GM18951 (cell line): ENCODE measurements around the gene EZH2.

Experiments used
- POLR2A ChIP-seq: IDR thresholded peaks from 4 replicates; pipeline ENCODE4 v1.6.1; 2011; ENCODE audit warnings: mild to moderate bottlenecking; ENCODE audit not compliant: insufficient read length, insufficient read depth; ENCODE audit errors: extremely low read depth
- in situ Hi-C: fragments of 300-500 bp; cut with MboI; formaldehyde crosslinking; loops from one replicate; pipeline ENCODE4 v1.12.0; 2022; ENCODE audit warnings: low sequenced_read_pairs, mixed read lengths, inconsistent platforms; ENCODE audit not compliant: unreplicated experiment

Gene EZH2

DNA sequence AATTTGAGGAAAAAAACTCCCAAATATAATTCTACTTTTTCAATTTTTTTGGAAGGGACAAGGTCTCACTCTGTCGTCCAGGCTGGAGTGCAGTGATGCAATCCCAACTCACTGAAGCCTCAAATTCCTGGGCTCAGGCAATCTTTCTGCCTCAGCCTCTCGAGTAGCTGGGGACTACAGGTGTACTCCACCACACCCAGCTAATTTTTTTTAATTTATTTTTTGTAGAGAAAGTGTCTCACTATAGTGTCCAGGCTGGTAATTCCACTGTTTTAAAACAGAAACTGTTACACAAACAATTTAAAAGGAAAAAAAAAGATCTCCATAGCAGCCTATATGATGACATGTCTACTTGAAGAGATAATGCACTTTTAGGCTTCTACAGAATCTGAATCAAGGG lies 25.6 kb downstream of the EZH2 start:
- in situ Hi-C loops, result no loop called here
- TF ChIP-seq POLR2A, result no peak

DNA sequence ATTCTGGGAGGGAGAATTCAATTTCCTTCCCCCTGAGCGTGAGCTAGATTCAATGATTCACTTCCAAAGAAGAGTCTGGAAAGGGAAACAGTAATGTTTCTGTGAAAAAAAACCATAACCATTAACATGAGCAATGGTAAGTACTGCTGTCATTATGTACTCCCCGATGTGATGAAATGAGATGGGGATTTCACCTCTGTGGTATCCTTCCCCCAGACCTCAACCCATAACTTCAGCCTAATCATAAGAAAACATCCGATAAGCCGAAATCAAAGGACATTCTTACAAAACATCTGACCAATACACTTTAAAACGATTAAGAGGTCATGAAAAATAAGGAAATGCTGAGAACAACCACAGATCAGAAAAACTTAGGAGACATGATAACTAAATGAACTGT lies 27.2 kb downstream of the EZH2 start:
- in situ Hi-C loops, result no loop called here
- TF ChIP-seq POLR2A, result no peak

DNA sequence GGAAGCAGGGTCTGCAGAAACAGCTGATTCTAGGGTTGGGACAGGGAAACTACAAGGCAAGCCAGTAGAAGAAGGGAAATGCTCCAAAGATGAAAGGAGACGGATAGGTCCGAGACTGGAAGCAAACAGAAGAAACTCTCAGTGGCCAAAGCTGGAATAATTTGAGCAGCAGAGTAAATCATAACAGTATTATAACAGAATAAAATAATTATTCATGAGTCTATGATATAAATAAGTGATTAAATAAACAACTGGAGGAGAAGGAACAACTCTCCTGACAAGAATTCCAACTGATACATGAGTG lies 27.6 kb downstream of the EZH2 start:
- TF ChIP-seq POLR2A, result no peak
- in situ Hi-C loops, result no loop called here

GRCh38 chr7:148854983-148855382 lies 29.1 kb downstream of the EZH2 start:
- no peak for TF ChIP-seq POLR2A
- in situ Hi-C loops, result no loop called here

- in situ Hi-C loops, result no loop called here
- TF ChIP-seq POLR2A, result no peak
Observed at GRCh38 chr7:148852272-148852671, 31.8 kb downstream of the EZH2 start.

DNA sequence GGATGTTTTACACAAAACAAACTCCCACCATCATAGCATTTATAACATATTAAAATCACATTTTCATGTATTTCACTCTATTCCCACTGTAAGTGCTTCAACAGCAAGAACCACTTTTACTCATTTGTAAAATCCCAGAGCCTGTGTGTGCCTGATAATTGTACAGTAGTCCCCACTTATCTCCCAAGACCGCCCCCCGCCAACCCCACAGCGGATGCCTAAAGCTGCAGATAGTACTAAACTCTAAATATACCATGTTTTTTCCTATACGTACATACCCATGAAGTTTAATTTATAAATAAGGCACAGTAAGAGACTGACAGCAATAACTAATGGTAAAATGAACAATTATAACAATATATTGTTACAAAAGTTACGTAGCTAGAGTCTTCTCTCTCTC lies 33.5 kb downstream of the EZH2 start:
- in situ Hi-C loops, result no loop called here
- TF ChIP-seq POLR2A, result no peak

GRCh38 chr7:148849393-148850098 lies 34.5 kb downstream of the EZH2 start:
- TF ChIP-seq POLR2A, result no peak

DNA sequence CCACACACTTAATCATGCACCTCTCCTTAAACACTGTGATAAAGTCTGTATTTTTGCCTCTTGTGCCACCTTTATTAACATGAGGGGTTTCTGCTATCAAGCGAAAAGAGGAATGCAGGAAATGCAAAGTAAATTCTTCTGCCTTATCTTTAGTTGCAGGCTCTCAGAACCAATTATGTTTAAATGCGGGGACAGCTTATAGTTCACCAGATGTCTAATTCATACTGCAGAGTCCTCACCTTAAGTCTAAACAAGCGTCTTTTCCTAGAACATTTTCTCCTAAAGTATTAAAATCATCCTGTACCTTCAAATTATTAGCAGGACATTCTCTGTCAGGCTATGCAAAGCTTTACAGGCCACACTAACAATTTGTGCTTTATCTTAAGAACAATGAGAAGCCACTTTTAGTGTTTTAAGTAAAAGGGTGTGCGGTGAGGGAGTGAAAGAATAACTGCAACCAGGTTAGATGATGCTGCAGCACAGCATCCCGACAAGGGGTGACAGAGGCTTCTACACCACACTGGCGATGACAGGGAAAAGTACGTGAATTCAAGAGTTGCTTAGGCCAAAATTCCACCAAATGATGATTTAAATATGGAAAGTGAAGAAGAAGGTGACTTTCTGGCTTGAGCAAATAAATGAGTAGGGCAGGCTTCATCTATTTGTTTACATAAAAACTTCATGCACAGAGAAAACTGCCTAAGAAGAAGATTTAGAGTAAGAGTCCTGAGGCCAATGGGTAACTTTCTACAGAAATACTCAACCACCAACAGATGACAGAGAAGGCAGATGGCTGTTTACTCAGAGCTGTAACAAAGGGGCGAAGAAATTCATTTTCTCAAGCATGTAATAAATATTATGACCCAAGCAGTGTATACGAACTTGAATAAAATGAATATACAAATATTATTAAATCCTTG lies 36.0 kb downstream of the EZH2 start:
- in situ Hi-C loops, result no loop called here
- TF ChIP-seq POLR2A, result no peak

More at GRCh38 chr7:148849393-148850098, 34.5 kb downstream of the EZH2 start:
- in situ Hi-C loops, result no loop called here

GRCh38 chr7:148838905-148839304 lies 45.2 kb downstream of the EZH2 start:
- no peak for TF ChIP-seq POLR2A
- in situ Hi-C loops, result no loop called here

DNA sequence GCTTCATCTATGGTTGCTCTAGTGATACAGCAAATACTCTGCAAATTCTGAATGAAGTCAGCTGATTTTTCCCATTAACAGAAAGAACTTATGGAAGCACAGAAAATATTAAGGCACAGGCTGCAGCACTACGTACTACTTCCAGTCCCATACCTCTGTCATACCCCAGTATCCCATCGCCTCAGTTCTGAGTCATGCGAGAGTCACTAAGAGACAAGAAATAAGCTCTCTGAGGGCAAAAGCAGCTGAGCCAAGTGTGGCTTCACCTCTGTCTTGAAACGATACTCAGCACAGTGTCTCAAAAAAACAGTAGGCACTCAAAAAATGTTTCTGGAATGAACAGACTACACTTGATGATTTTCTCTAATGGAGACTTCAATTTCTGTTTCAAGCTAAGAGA lies 48.2 kb downstream of the EZH2 start:
- TF ChIP-seq POLR2A, result no peak
- in situ Hi-C loops, result no loop called here

- no peak for TF ChIP-seq POLR2A
- in situ Hi-C loops, result no loop called here
Observed at GRCh38 chr7:148834605-148835004, 49.5 kb downstream of the EZH2 start.

DNA sequence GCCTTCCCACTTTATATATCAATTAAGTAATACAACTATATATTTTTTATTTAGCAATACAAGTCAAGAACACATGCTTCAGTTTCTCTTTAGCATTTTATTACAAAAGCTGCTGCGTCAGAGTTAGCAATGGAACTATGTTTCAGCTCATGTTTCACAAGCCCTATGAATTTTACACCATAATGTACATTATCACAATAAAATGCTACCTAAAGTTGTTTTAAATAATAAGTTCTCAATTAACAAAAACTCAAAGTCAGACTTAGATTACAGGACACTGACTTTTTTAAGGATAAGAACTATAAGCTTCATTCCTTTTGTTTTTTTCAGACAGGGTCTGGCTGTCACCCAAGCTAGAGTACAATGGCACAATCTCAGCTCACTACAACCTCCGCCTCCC lies 52.3 kb downstream of the EZH2 start:
- in situ Hi-C loops, result no loop called here
- no peak for TF ChIP-seq POLR2A

GRCh38 chr7:148830897-148831692 lies 53.0 kb downstream of the EZH2 start:
- TF ChIP-seq POLR2A, result no peak
- in situ Hi-C loops, result no loop called here
